BJ (cell line): Measurements from ENCODE around the gene RYR1. TPM values are rescaled to one million over a fixed set of nuclear protein-coding genes. Genes with fewer than 3 reads are reported as not detected.

ENCODE experiments used
- CTCF ChIA-PET: fragments of 350-600 bp; formaldehyde crosslinking; extraction: SDS; loops from one replicate; lab custom pipeline; 2021; ENCODE audit warnings: antibody characterized with exemption, inconsistent platforms; lab: Yijun Ruan, JAX
- POLR2A ChIA-PET: fragments of 300-600 bp; sonication (Branson Sonifier 250); formaldehyde crosslinking; extraction: SDS; loops from one replicate; lab custom pipeline; 2021; ENCODE audit warnings: antibody characterized with exemption; lab: Charles Lee
- DNase-seq: peaks from one replicate; pipeline ENCODE4 v3.0.0-alpha.2; 2011; ENCODE audit warnings: low read depth
- H3K27me3 ChIP-seq: 2 replicates; pipeline ENCODE4 v1.6.0; 2011; ENCODE audit warnings: low read length; ENCODE audit not compliant: control insufficient read depth, insufficient read depth
- H3K36me3 ChIP-seq: 2 replicates; pipeline ENCODE4 v1.5.1; 2011; ENCODE audit warnings: low read length; ENCODE audit not compliant: control insufficient read depth, insufficient read depth
- H3K4me3 ChIP-seq: 2 replicates; pipeline ENCODE4 v1.5.1; 2011; ENCODE audit warnings: low read depth, mild to moderate bottlenecking, control low read depth, low read length
- CTCF ChIP-seq: IDR thresholded peaks from 2 replicates; pipeline ENCODE4 v1.5.1; 2011; ENCODE audit warnings: low read depth, mild to moderate bottlenecking, control low read depth, inconsistent platforms, low read length, moderate library complexity; ENCODE audit not compliant: insufficient read depth
- polyA plus RNA-seq: library from polyadenylated mRNA; depleted of rRNA; stranded (reverse); fragments of >200 nt; gene quantifications from 2 replicates; pipeline ENCODE4 v1.2.3, GENCODE V29; 2011

RYR1 gene
- polyA plus RNA-seq, 1 experiment = 0.04 TPM

- Histone ChIP-seq H3K27me3 (peaks cover 12% of the 10 kb centered on the region; the same call in 1 of the 2 replicates), H3K4me3 (no peak overlapping the region), H3K36me3 (no peaks in the 10 kb centered on the region)
- TF ChIP-seq CTCF = no peak
- ChIA-PET CTCF (no interaction called here), POLR2A (no interaction called here)
- no peak for DNase-seq
Observed at GRCh38 chr19:38564981-38565690, 131.6 kb downstream of the RYR1 start.

GRCh38 chr19:38565691-38566105, 132.2 kb downstream of the RYR1 start:
- ChIA-PET CTCF (no interaction called here), POLR2A (no interaction called here)
- Histone ChIP-seq H3K4me3 (no peak overlapping the region), H3K36me3 (no peaks in the 10 kb centered on the region), H3K27me3 (peaks cover 12% of the 10 kb centered on the region; the same call in 1 of the 2 replicates)
- DNase-seq = no peak
- TF ChIP-seq CTCF = no peak

- CTCF ChIA-PET = interaction anchor here (0.6 to 1.3 kb wide), 2 partner anchors 17 to 25 kb away, joined by 3 to 4 read pairs; no protein-coding TSS in a partner anchor
Observed at GRCh38 chr19:38569368-38569983, 136.0 kb downstream of the RYR1 start.

GRCh38 chr19:38571682-38572081, 138.2 kb downstream of the RYR1 start:
- POLR2A ChIA-PET = no interaction called here

More at GRCh38 chr19:38569368-38569983, 136.0 kb downstream of the RYR1 start:
- Histone ChIP-seq H3K4me3 (no peak overlapping the region), H3K36me3 (no peaks in the 10 kb centered on the region), H3K27me3 (peaks cover 10% of the 10 kb centered on the region; the same call in 1 of the 2 replicates)
- POLR2A ChIA-PET = no interaction called here
- DNase-seq = no peak
- TF ChIP-seq CTCF = no peak

More at GRCh38 chr19:38571682-38572081, 138.2 kb downstream of the RYR1 start:
- no peak for TF ChIP-seq CTCF
- CTCF ChIA-PET = interaction anchor here (0.6 kb wide), 1 partner anchor 237 kb away, joined by 5 read pairs; no protein-coding TSS in a partner anchor
- H3K27me3 ChIP-seq = 0 out of 2 replicates have a peak, but pooled peaks cover 3% of the 10 kb centered on the region
- H3K36me3 ChIP-seq = no peaks in the 10 kb centered on the region
- no peak overlapping the region for H3K4me3 ChIP-seq
- no peak for DNase-seq
